HCT116 (cell line): ENCODE results near the gene OPN4. TPM values are rescaled to one million over a fixed set of nuclear protein-coding genes. Genes with fewer than 3 reads are reported as not detected.

Source experiments
- ATAC-seq: fragments of 200-7000 bp; cut with Tn5 transposase; 2 replicates; pipeline ENCODE4 v1.9.1; 2020; ENCODE audit warnings: mild to moderate bottlenecking, moderate library complexity
- BruUV-seq: library from RNA; stranded (reverse); fragments of 400-500 nt; replicated peaks from 2 replicates; lab custom pipeline; 2021; lab: Mats Ljungman, UMichigan
- CTCF ChIA-PET: fragments of 300-600 bp; sonication (Branson Sonifier 250); formaldehyde crosslinking; loops from one replicate; lab custom pipeline; 2021; ENCODE audit warnings: antibody characterized with exemption; lab: Charles Lee
- POLR2A ChIA-PET: fragments of 300-600, 350-600 bp; sonication (Branson Sonifier 250); formaldehyde crosslinking; loops from one replicate; lab custom pipeline; 2021; ENCODE audit warnings: antibody characterized with exemption; lab: Charles Lee
- RAD21 ChIA-PET, 2 experiments: fragments of 300-600 bp; sonication (Branson Sonifier 250); formaldehyde crosslinking; loops; one replicate each; lab custom pipeline; 2023; ENCODE audit warnings: low total read pairs in 2 of 2; ENCODE audit not compliant: uncharacterized antibody in 2 of 2, unreplicated experiment in 2 of 2, low non-redundant PET in 1 of 2; lab: Charles Lee
- DNase-seq: peaks from one replicate; pipeline ENCODE4 v3.0.0-alpha.2; 2010; ENCODE audit warnings: low read depth, low spot score
- H2AFZ ChIP-seq: fragments of 200-600 bp; shearing (Covaris generic), sonication (generic); 2 replicates; pipeline ENCODE4 v1.6.1; 2017; ENCODE audit warnings: low read depth, mixed run types, mixed read lengths, antibody characterized with exemption, low read length; ENCODE audit not compliant: poor library complexity, severe bottlenecking
- H3K27ac ChIP-seq: 2 replicates; pipeline ENCODE4 v1.5.1; 2012; ENCODE audit warnings: low read depth, low read length
- H3K27me3 ChIP-seq: fragments of 200-600 bp; sonication (generic); 2 replicates; pipeline ENCODE4 v1.6.1; 2016; ENCODE audit warnings: mixed run types, low read length, mixed read lengths; ENCODE audit not compliant: insufficient read depth
- H3K36me3 ChIP-seq, 2 experiments: fragments of 200-500 bp in 1 of 2; fragments of 200-600 bp in 1 of 2; sonication (Bioruptor generic) in 1 of 2; sonication (generic) in 1 of 2; 2 replicates each; pipeline versions ENCODE4 v1.5.1 to v1.6.1; 2014 to 2016; ENCODE audit warnings: low read length in 2 of 2, inconsistent platforms in 1 of 2, mixed read lengths in 1 of 2, mixed run types in 1 of 2; ENCODE audit not compliant: insufficient read depth in 2 of 2, control insufficient read depth in 1 of 2
- H3K4me1 ChIP-seq, 2 experiments: fragments of 200-600 bp in 1 of 2; sonication (generic) in 1 of 2; 2 replicates each; pipeline versions ENCODE4 v1.5.1 to v1.6.1; 2012 to 2017; ENCODE audit warnings: low read length in 2 of 2, inconsistent platforms in 1 of 2, mild to moderate bottlenecking in 1 of 2, mixed read lengths in 1 of 2, mixed run types in 1 of 2, moderate library complexity in 1 of 2; ENCODE audit not compliant: insufficient read depth in 2 of 2, control insufficient read depth in 1 of 2
- H3K4me2 ChIP-seq: fragments of 200-600 bp; sonication (generic); 2 replicates; pipeline ENCODE4 v1.6.1; 2017; ENCODE audit warnings: mixed run types, low read length, mixed read lengths
- H3K4me3 ChIP-seq, 2 experiments: fragments of 200-600 bp in 1 of 2; sonication (generic) in 1 of 2; replicated peaks in 1 of 2; 2 replicates each; pipeline ENCODE4 v1.5.1; 2011 to 2016; ENCODE audit warnings: low read length in 2 of 2, control low read depth in 1 of 2, low read depth in 1 of 2, mild to moderate bottlenecking in 1 of 2, mixed read lengths in 1 of 2, mixed run types in 1 of 2
- H3K79me2 ChIP-seq: fragments of 200-600 bp; sonication (generic); 2 replicates; pipeline ENCODE4 v1.6.1; 2017; ENCODE audit warnings: mild to moderate bottlenecking, mixed run types, low read length, moderate library complexity, mixed read lengths; ENCODE audit not compliant: insufficient read depth
- H3K9ac ChIP-seq: fragments of 200-600 bp; sonication (generic); 2 replicates; pipeline ENCODE4 v1.6.1; 2016; ENCODE audit warnings: low read length, mixed read lengths
- H3K9me2 ChIP-seq: fragments of 200-600 bp; sonication (generic), shearing (Covaris generic); 2 replicates; pipeline ENCODE4 v1.6.1; 2017; ENCODE audit warnings: mixed run types, mild to moderate bottlenecking, moderate library complexity; ENCODE audit not compliant: insufficient read depth
- H3K9me3 ChIP-seq, 2 experiments: fragments of 200-500 bp in 1 of 2; fragments of 200-600 bp in 1 of 2; sonication (Bioruptor generic) in 1 of 2; sonication (generic) in 1 of 2; 2 replicates each; pipeline ENCODE4 v1.6.1; 2014 to 2017; ENCODE audit warnings: low read length in 2 of 2, mixed read lengths in 2 of 2, inconsistent platforms in 1 of 2, low read depth in 1 of 2, mild to moderate bottlenecking in 1 of 2, mixed run types in 1 of 2, moderate library complexity in 1 of 2; ENCODE audit not compliant: control insufficient read depth in 1 of 2, insufficient read depth in 1 of 2
- H4K20me1 ChIP-seq: fragments of 200-600 bp; sonication (generic), shearing (Covaris generic); 2 replicates; pipeline ENCODE4 v1.6.1; 2017; ENCODE audit warnings: mixed run types, mild to moderate bottlenecking, moderate library complexity; ENCODE audit not compliant: insufficient read depth
- ELF1 ChIP-seq: IDR thresholded peaks from 2 replicates; pipeline ENCODE4 v1.6.1; 2012; ENCODE audit warnings: low read depth, borderline replicate concordance
- FOSL1 ChIP-seq: IDR thresholded peaks from 2 replicates; pipeline ENCODE4 v1.6.1; 2012; ENCODE audit warnings: low read depth
- POLR2AphosphoS5 ChIP-seq: IDR thresholded peaks from 2 replicates; pipeline ENCODE4 v1.6.1; 2011; ENCODE audit warnings: mild to moderate bottlenecking, low read depth, low read length, moderate library complexity
- RAD21 ChIP-seq: IDR thresholded peaks from 2 replicates; pipeline ENCODE4 v1.6.1; 2012; ENCODE audit warnings: low read depth, mild to moderate bottlenecking
- TCF7L2 ChIP-seq: IDR thresholded peaks from 2 replicates; pipeline ENCODE4 v1.7.0; 2011; ENCODE audit warnings: borderline replicate concordance, inconsistent platforms; ENCODE audit not compliant: insufficient read depth, insufficient read length; ENCODE audit errors: extremely low read depth
- YY1 ChIP-seq: IDR thresholded peaks from 2 replicates; pipeline ENCODE4 v1.6.1; 2011; ENCODE audit warnings: low read length, low read depth, moderate library complexity, mild to moderate bottlenecking; ENCODE audit not compliant: insufficient replicate concordance; ENCODE audit errors: extremely low read depth
- intact Hi-C: fragments of 100-400 bp; cut with micrococcal nuclease; formaldehyde crosslinking; loops from 2 replicates; pipeline ENCODE4 v1.10.0; 2022
- total RNA-seq: library from RNA; stranded (reverse); gene quantifications from one replicate; pipeline ENCODE4 v1.2.1, GENCODE V29; 2021; ENCODE audit not compliant: unreplicated experiment
- TF ChIP-seq, protein P1 (sequence below), 3 experiments: fragments of 200-600 bp in 1 of 3; sonication (generic) in 1 of 3; IDR thresholded peaks in 2 of 3; conservative IDR thresholded peaks in 1 of 3; 2 replicates each; pipeline ENCODE4 v1.5.1; 2012 to 2017; ENCODE audit warnings: low read depth in 2 of 3, low read length in 2 of 3, antibody characterized with exemption in 1 of 3, borderline replicate concordance in 1 of 3, control low read depth in 1 of 3, mild to moderate bottlenecking in 1 of 3, mixed read lengths in 1 of 3, mixed run types in 1 of 3, moderate library complexity in 1 of 3; ENCODE audit not compliant: insufficient read depth in 1 of 3

Gene OPN4
- total RNA-seq, 1 experiment from 2014 or later, result not detected

DNA sequence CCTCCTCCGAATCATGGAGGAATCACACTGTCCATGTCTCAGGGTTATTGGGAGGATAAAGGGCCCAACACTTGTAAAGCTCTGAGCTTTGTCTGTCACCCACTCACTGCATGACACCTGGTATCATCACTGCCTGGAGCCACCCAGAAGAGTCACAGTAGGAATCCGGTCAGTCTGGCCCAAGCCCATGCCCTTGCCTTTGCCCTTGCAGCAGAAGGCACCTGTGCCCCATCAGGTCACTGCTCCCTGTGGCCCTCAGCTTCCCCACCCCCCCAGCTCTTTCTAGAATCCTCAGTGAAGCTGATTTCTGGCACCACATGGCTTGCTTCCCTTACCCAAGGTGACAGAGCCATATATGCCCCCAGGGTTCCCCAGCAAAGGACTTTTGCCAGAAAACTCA is 28.3 kb downstream of the OPN4 start:
- no peak overlapping the region for H3K4me2 ChIP-seq
- no peak overlapping the region for H2AFZ ChIP-seq
- intact Hi-C loops, result loop anchor here (5.0 kb wide), 2 partner anchors 160 to 285 kb away; partner anchors contain the start of gene WAPL
- no peaks in the 10 kb centered on the region for H4K20me1 ChIP-seq
- ATAC-seq (no peak), DNase-seq (no peak)
- no peak overlapping the region for H3K9ac ChIP-seq
- H3K79me2 ChIP-seq, result no peaks in the 10 kb centered on the region
- H3K36me3 ChIP-seq, result no peaks in the 10 kb centered on the region
- BruUV-seq, result no TSS peak
- POLR2A ChIA-PET, result no interaction called here
- no peak overlapping the region for H3K27ac ChIP-seq
- RAD21 ChIA-PET, result no interaction called here
- no peak overlapping the region for H3K4me3 ChIP-seq
- H3K27me3 ChIP-seq, result no peaks in the 10 kb centered on the region
- no peaks in the 10 kb centered on the region for H3K9me2 ChIP-seq
- no peaks in the 10 kb centered on the region for H3K9me3 ChIP-seq
- CTCF ChIA-PET, result interaction anchor here (1.3 kb wide), 2 partner anchors 90 to 97 kb away, joined by 3 read pairs; no protein-coding TSS in a partner anchor
- TF ChIP-seq TCF7L2 (no peak), POLR2AphosphoS5 (no peak), ELF1 (no peak), YY1 (no peak)
- H3K4me1 ChIP-seq, result no peaks in the 10 kb centered on the region

DNA sequence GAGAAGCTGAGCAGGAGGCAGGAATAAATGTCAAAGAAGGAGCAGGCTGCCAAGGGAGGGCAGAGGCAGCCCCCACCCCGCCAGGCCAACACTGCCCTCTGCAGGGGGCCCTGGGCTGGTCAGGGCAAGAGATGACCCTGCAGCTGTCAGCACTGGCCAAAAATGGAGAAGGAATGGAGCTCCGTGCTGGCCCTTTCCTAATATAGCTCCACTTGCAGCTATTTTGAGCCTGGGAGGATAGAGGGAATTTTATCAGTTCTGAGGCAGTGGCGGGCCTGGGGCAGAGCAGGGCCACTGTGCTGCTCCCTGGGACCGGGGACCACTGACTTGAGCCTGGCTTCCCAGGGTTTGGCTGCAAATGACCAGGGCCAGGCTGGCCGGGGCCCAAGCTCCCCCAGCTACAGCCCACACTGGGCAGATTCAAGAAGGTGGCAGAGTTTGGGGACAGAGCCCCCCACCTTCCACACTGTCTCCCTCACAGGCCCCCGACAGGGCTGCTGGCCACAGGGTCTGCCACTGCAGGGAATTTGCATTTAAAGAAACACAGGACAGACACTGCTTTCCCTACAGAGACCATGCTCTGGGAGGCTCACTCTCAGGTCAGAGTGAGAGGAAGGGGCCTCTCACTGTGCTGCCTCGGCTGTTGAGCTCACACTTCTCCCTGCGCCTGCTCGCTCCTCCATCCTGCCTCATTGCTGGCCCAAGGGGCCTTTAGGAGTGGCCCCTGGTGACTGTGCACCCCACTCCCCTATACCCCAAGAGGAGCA is 30.2 kb downstream of the OPN4 start:
- intact Hi-C loops, result loop anchor here (5.0 kb wide), 2 partner anchors 162 to 287 kb away; partner anchors contain the start of gene WAPL

More for the DNA sequence above, 30.2 kb downstream of the OPN4 start:
- Histone ChIP-seq H3K27ac (no peak overlapping the region), H3K79me2 (no peaks in the 10 kb centered on the region), H3K36me3 (no peaks in the 10 kb centered on the region), H3K27me3 (no peaks in the 10 kb centered on the region), H4K20me1 (no peaks in the 10 kb centered on the region), H3K9me3 (no peaks in the 10 kb centered on the region)
- POLR2A ChIA-PET, result interaction anchor here (1.0 kb wide), 1 partner anchor 274 kb away, joined by 3 read pairs; the partner anchor contains the start of gene SNCG
- RAD21 ChIA-PET, result no interaction called here
- TF ChIP-seq RAD21 (peak; percentile 80), FOSL1 (no peak)
- TF ChIP-seq, protein P1, sequence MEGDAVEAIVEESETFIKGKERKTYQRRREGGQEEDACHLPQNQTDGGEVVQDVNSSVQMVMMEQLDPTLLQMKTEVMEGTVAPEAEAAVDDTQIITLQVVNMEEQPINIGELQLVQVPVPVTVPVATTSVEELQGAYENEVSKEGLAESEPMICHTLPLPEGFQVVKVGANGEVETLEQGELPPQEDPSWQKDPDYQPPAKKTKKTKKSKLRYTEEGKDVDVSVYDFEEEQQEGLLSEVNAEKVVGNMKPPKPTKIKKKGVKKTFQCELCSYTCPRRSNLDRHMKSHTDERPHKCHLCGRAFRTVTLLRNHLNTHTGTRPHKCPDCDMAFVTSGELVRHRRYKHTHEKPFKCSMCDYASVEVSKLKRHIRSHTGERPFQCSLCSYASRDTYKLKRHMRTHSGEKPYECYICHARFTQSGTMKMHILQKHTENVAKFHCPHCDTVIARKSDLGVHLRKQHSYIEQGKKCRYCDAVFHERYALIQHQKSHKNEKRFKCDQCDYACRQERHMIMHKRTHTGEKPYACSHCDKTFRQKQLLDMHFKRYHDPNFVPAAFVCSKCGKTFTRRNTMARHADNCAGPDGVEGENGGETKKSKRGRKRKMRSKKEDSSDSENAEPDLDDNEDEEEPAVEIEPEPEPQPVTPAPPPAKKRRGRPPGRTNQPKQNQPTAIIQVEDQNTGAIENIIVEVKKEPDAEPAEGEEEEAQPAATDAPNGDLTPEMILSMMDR (IDR thresholded peaks at IDR 0.05 in 2 of 3, conservative IDR thresholded peaks at IDR 0.05 in 1 of 3; ENCODE audit: borderline replicate concordance in 1 of 3, insufficient read depth in 1 of 3, low read depth in 2 of 3, low read length in 2 of 3), result peak; percentile 37 to 65 (median 45); a peak in 5 of 6 replicates
- TF ChIP-seq, all 23 proteins: peak for 2
- CTCF ChIA-PET, result interaction anchor here (0.6 to 2.2 kb wide), 11 partner anchors 8 to 285 kb away, joined by 3 to 9 read pairs (median 4); partner anchors contain the start of gene WAPL
- H3K4me1 ChIP-seq, result no peaks in the 10 kb centered on the region
- no TSS peak for BruUV-seq
- H3K4me3 ChIP-seq, result no peak overlapping the region
- no peak overlapping the region for H2AFZ ChIP-seq
- no peaks in the 10 kb centered on the region for H3K9me2 ChIP-seq
- DNase-seq (no peak), ATAC-seq (peak; percentile 52)
- no peak overlapping the region for H3K9ac ChIP-seq
- no peak overlapping the region for H3K4me2 ChIP-seq
